HAP-1 (cell line): Measurements from ENCODE around the gene MICALL1.

Experiments used
- DNase-seq, 2 experiments: peaks; one replicate each; pipeline ENCODE4 v3.0.0-alpha.2; 2016 to 2020; ENCODE audit warnings: low spot score in 2 of 2
- H3K27me3 ChIP-seq: fragments of 250-450 bp; sonication (Bioruptor Pico); 2 replicates; pipeline ENCODE4 v1.5.1; 2020; ENCODE audit warnings: low read depth, mild to moderate bottlenecking, moderate library complexity
- H3K36me3 ChIP-seq: fragments of 250-450 bp; sonication (Bioruptor Pico); replicated peaks from 2 replicates; pipeline ENCODE4 v1.5.1; 2020; ENCODE audit warnings: mild to moderate bottlenecking
- H3K4me1 ChIP-seq: fragments of 250-450 bp; sonication (Bioruptor Pico); 2 replicates; pipeline ENCODE4 v1.5.1; 2020; ENCODE audit warnings: mild to moderate bottlenecking
- H3K4me3 ChIP-seq: fragments of 250-450 bp; sonication (Bioruptor Pico); 2 replicates; pipeline ENCODE4 v1.5.1; 2020; ENCODE audit warnings: mild to moderate bottlenecking, moderate library complexity
- H3K9me3 ChIP-seq: fragments of 250-450 bp; sonication (Bioruptor Pico); 2 replicates; pipeline ENCODE4 v1.5.1; 2020; ENCODE audit warnings: mild to moderate bottlenecking, moderate library complexity
- in situ Hi-C: fragments of 300-500 bp; cut with MboI; formaldehyde crosslinking; loops from 3 replicates; pipeline ENCODE4 v1.14.3; 2020; ENCODE audit warnings: low sequenced_read_pairs, inconsistent platforms, mixed read lengths

The MICALL1 gene

DNA sequence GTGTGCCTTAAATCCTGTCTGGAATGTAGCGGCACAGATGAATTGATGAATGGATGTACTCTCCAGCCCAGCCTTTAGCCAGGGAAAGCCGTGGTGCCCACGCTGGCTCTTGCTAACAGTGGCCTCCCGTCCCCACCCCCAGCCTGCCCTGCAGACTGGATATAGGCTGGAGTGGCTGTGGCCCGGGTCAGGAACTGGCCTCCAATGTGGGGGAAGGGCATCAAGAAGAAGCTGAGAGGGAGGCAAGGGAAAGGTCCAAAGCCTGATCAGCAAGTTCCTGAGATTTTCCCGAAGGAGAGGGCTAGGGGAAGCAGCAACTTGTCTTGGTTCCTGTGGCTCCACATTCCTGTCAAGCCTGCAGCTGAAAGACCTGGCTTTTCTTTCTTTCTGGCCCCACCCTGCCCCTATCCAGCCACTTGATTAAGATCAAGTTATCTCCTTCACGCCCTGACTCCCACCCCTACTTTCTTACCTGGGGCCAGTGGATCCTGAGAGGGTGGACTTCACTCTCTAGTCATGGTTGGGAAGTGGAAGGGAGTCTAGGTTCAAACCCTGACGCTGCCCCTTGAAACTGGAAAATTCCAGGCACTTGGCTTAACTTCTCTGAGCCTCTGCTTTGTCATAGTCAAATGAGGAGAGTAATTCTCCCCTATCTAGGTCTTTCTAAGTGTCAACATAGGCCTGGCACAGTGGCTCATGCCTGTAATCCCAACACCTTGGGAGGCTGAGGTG, 11.0 kb upstream of the MICALL1 start:
- DNase-seq: peak; percentile 26 to 60
- in situ Hi-C loops: loop anchor here (25.0 kb wide), 2 partner anchors 592 to 1383 kb away; partner anchors contain the start of gene FOXRED2
- peaks cover 22% of the 10 kb centered on the region for H3K36me3 ChIP-seq
- H3K9me3 ChIP-seq: no peaks in the 10 kb centered on the region
- H3K4me1 ChIP-seq: peaks cover 4% of the 10 kb centered on the region
- no peaks in the 10 kb centered on the region for H3K27me3 ChIP-seq
- no peak overlapping the region for H3K4me3 ChIP-seq

DNA sequence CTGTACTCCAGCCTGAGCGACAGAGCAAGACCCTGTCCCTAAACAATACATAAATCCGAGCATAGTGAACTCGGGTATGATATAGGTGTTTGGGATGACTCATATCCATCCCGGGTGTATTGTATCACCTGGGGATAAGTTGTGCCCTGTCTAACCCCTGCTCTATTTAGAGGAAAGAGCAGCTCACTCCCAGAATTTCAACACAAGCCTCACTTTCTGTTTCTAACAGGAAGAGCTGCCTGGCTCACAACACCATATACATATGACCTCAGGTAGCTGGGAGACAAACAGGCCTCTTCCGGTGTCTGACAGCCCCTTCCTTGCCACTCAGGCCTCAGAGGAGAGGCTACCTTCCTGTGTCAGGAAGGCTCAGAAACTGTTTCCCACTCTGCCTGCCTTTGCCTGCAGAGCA, 9.9 kb upstream of the MICALL1 start:
- Histone ChIP-seq H3K4me1 (peaks cover 4% of the 10 kb centered on the region), H3K27me3 (no peaks in the 10 kb centered on the region), H3K36me3 (peaks cover 12% of the 10 kb centered on the region), H3K4me3 (no peak overlapping the region), H3K9me3 (no peaks in the 10 kb centered on the region)
- in situ Hi-C loops: loop anchor here (25.0 kb wide), 2 partner anchors 591 to 1384 kb away; partner anchors contain the start of gene FOXRED2
- no peak for DNase-seq

GRCh38 chr22:37896939-37897338, 9.2 kb upstream of the MICALL1 start:
- DNase-seq: no peak
- peaks cover 4% of the 10 kb centered on the region for H3K4me1 ChIP-seq
- in situ Hi-C loops: loop anchor here (25.0 kb wide), 2 partner anchors 590 to 1385 kb away; partner anchors contain the start of gene FOXRED2
- H3K27me3 ChIP-seq: no peaks in the 10 kb centered on the region
- H3K9me3 ChIP-seq: no peaks in the 10 kb centered on the region
- no peak overlapping the region for H3K4me3 ChIP-seq
- peaks cover 4% of the 10 kb centered on the region for H3K36me3 ChIP-seq

- H3K9me3 ChIP-seq: no peaks in the 10 kb centered on the region
- in situ Hi-C loops: loop anchor here (25.0 kb wide), 2 partner anchors 589 to 1386 kb away; partner anchors contain the start of gene FOXRED2
- H3K4me1 ChIP-seq: peaks cover 4% of the 10 kb centered on the region
- DNase-seq: no peak
- no peaks in the 10 kb centered on the region for H3K36me3 ChIP-seq
- no peaks in the 10 kb centered on the region for H3K27me3 ChIP-seq
- no peak overlapping the region for H3K4me3 ChIP-seq
Observed at GRCh38 chr22:37897807-37898206, 8.3 kb upstream of the MICALL1 start.

- Histone ChIP-seq H3K9me3 (no peaks in the 10 kb centered on the region), H3K27me3 (no peaks in the 10 kb centered on the region), H3K4me1 (peaks cover 4% of the 10 kb centered on the region), H3K4me3 (no peak overlapping the region), H3K36me3 (no peaks in the 10 kb centered on the region)
- in situ Hi-C loops: loop anchor here (25.0 kb wide), 2 partner anchors 589 to 1386 kb away; partner anchors contain the start of gene FOXRED2
- no peak for DNase-seq
Observed at GRCh38 chr22:37898441-37899181, 7.5 kb upstream of the MICALL1 start.

DNA sequence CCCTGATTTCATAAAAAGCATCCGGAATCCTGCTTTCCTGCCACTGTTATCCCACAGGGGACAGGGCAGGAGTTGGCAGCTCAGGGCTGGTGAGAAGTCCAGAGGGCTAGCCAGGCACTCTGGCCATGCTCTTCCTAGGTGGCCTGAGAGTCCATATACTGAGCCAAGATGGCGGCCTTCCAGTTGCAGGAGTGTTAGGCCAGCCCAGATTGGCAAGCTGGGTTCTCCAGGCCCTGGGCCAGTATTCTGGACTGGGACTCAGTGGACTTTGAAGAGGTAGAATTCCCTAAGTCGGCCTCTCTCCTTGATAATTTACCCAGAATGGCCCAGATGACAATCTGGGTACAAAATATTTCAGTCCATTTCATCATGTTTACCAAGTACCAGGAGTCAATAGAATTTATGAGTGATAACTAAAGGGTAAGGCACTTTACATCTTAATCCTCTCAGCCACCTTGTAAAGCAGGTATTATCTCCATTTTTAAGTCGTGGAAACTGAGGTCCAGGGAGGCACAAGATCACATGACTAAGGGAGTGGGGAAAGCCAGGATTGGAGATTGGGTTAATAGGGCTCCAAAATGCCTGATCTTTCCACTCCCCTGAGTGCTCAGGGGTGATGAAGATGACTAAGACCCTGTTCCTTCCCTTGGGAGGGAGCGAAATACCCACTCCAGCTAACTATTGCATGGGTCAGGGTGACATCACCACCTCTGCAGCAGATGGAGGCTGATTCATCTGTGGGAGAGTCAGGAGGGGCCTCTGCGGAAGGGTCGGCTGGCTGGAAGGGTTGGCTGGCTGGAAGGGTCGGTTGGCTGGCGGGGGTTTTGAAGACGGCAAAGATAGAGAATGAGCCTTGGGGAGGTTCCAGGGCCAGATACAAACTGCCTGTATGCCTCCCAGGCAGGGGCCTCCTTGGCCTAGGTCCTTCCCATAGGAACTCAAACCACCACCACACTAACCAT, 1.2 kb upstream of the MICALL1 start:
- Histone ChIP-seq H3K4me1 (peaks cover 10% of the 10 kb centered on the region), H3K27me3 (no peaks in the 10 kb centered on the region), H3K9me3 (no peaks in the 10 kb centered on the region), H3K36me3 (no peaks in the 10 kb centered on the region), H3K4me3 (peak overlapping the region; percentile 28; the same call in 1 of the 2 replicates)
- in situ Hi-C loops: no loop called here
- peak in 1 of 2 experiments; percentile 35 for DNase-seq

DNA sequence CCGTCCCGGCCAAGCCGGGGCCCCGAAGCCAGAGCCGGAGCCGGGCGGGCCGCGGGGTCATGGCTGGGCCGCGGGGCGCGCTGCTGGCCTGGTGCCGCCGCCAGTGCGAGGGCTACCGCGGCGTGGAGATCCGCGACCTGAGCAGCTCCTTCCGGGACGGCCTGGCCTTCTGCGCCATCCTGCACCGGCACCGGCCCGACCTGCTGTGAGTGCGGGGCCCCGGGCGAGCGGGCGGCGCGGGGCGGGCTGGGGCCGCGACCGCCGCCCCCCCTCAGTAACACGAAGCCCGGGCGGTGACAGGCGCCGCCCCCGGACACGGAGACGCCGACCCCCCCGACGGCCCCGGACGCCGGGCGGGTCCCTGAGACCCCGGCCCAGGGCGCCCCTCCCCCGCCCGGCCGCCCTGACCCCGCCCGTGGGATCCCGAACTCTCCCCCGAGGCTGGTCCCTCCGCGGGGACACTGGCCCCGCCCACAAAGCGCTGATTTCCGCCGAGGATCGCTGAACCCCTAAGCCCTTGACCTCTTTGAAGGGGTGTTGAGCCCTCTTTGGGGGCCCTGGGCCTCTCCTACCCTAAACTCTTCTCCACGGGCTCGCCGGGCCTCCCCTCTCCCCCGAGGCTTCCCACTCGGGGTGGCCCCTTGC, 389 bp downstream of the MICALL1 start:
- peak in 1 of 2 experiments; percentile 56 for DNase-seq
- no peaks in the 10 kb centered on the region for H3K27me3 ChIP-seq

DNA sequence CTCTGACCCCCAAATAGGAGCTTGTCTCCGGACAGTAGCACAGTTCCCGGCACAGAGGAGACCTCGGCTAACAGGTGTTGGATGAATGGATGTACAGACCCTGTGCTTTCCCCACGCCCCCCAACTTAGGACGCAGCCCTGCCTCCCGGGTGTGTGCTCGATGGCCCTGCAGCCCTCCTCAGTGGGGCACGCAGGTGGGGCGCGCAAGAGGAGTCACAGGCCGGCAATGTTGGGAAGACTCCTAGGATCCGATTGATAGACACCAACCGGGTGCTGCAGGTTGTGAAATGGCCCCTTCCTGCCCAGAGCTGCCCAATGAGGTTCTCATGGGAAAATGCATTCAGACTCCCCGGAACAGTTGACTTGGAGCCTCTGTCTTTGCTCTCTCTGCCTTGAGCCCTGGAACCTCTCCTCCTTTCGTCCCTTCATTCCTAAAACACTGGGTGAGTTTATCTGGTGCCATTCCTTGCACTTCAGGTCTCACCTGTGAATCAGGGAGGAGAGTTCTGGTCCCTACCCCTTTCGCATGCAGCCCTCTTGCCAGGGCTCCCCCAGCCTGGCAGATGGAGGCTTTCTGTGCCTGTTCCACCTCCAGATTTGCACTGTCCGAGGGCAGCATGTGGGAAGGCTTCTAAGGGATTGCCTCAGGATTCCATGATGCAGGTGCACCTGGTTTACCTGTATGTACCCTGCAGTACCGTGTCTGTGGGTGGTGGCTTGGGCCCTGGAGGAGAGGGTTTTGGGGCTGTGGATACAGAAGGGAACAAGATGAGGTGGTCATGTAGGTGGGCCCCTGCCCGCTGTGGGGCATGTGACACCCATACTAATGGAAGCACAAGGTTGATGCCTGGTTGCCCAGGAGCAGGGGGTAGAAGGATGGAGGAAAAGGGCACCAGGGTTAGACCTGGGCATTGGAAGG, 1.2 kb downstream of the MICALL1 start:
- DNase-seq: no peak
- Histone ChIP-seq H3K36me3 (peaks cover 3% of the 10 kb centered on the region; the same call in 1 of the 2 replicates), H3K9me3 (no peaks in the 10 kb centered on the region), H3K4me1 (peaks cover 10% of the 10 kb centered on the region), H3K4me3 (peak overlapping the region; percentile 44), H3K27me3 (no peaks in the 10 kb centered on the region)
- in situ Hi-C loops: no loop called here

More for the DNA sequence above, 389 bp downstream of the MICALL1 start:
- H3K36me3 ChIP-seq: no peaks in the 10 kb centered on the region
- H3K4me1 ChIP-seq: peaks cover 10% of the 10 kb centered on the region
- H3K4me3 ChIP-seq: peak overlapping the region; percentile 44
- in situ Hi-C loops: no loop called here
- no peaks in the 10 kb centered on the region for H3K9me3 ChIP-seq

GRCh38 chr22:37909766-37910165, 3.7 kb downstream of the MICALL1 start:
- Histone ChIP-seq H3K36me3 (peaks cover 7% of the 10 kb centered on the region), H3K9me3 (no peaks in the 10 kb centered on the region), H3K27me3 (no peaks in the 10 kb centered on the region), H3K4me1 (peaks cover 10% of the 10 kb centered on the region), H3K4me3 (no peak overlapping the region)
- DNase-seq: no peak
- in situ Hi-C loops: no loop called here

- DNase-seq: no peak
- no peak overlapping the region for H3K4me3 ChIP-seq
- H3K9me3 ChIP-seq: no peaks in the 10 kb centered on the region
- peaks cover 7% of the 10 kb centered on the region for H3K36me3 ChIP-seq
- H3K4me1 ChIP-seq: peaks cover 3% of the 10 kb centered on the region; the same call in 1 of the 2 replicates
- in situ Hi-C loops: no loop called here
- H3K27me3 ChIP-seq: no peaks in the 10 kb centered on the region
Observed at GRCh38 chr22:37910890-37911672, 5.0 kb downstream of the MICALL1 start.

- H3K36me3 ChIP-seq: peaks cover 7% of the 10 kb centered on the region
- peaks cover 3% of the 10 kb centered on the region; the same call in 1 of the 2 replicates for H3K4me1 ChIP-seq
- no peaks in the 10 kb centered on the region for H3K9me3 ChIP-seq
- H3K4me3 ChIP-seq: no peak overlapping the region
- in situ Hi-C loops: no loop called here
- no peaks in the 10 kb centered on the region for H3K27me3 ChIP-seq
- DNase-seq: peak in 1 of 2 experiments; percentile 48
Observed at GRCh38 chr22:37911697-37912096, 5.6 kb downstream of the MICALL1 start.
